Stimulated activated CD4-positive, alpha-beta T cell treated with anti-CD3 and anti-CD28 coated beads, Interleukin-1b, Interleukin-23, amount 100 ng/mL, for 24 hours (primary cell): ENCODE data around the gene CFLAR.
A peak's percentile ranks its signal among the peaks of the same experiment; 100 is the strongest.
"Not testable (repeated sequence)": the region's sequence is repeated elsewhere in the genome, so short reads cannot be mapped to it uniquely, and the experiment has no call there.

Experiments used
- DNase-seq, 4 experiments: peaks; one replicate each; pipeline ENCODE4 v3.0.0-alpha.2; 2020; ENCODE audit warnings: low read depth in 4 of 4, low spot score in 1 of 4

CFLAR gene

GRCh38 chr2:201118121-201118960 lies 2.4 kb downstream of the CFLAR start:
- peak in 2 of 4 experiments; percentile 62 to 86 for DNase-seq

GRCh38 chr2:201118961-201119854 lies 3.2 kb downstream of the CFLAR start:
- no peak for DNase-seq

- DNase-seq = no peak
Observed at GRCh38 chr2:201122276-201122675, 6.3 kb downstream of the CFLAR start.

- DNase-seq = no peak
Observed at GRCh38 chr2:201126308-201127151, 10.6 kb downstream of the CFLAR start.

GRCh38 chr2:201127152-201127511 lies 11.2 kb downstream of the CFLAR start:
- no peak for DNase-seq

GRCh38 chr2:201127570-201127969 lies 11.6 kb downstream of the CFLAR start:
- DNase-seq = no peak

- DNase-seq = no peak
Observed at GRCh38 chr2:201128033-201128432, 12.1 kb downstream of the CFLAR start.

GRCh38 chr2:201128933-201129505 lies 13.1 kb downstream of the CFLAR start:
- DNase-seq = no peak

GRCh38 chr2:201130524-201131186 lies 14.7 kb downstream of the CFLAR start:
- DNase-seq = no peak

GRCh38 chr2:201132518-201132917 lies 16.6 kb downstream of the CFLAR start:
- no peak for DNase-seq

- no peak for DNase-seq
Observed at GRCh38 chr2:201135386-201135785, 19.4 kb downstream of the CFLAR start.

- DNase-seq = no peak
Observed at GRCh38 chr2:201136889-201137321, 20.9 kb downstream of the CFLAR start.

GRCh38 chr2:201137505-201138400 lies 21.8 kb downstream of the CFLAR start:
- no peak for DNase-seq

- DNase-seq = no peak
Observed at GRCh38 chr2:201138401-201138970, 22.5 kb downstream of the CFLAR start.

- DNase-seq = not testable (repeated sequence)
Observed at GRCh38 chr2:201138986-201139781, 23.2 kb downstream of the CFLAR start.

- no peak for DNase-seq
Observed at GRCh38 chr2:201139836-201140604, 24.1 kb downstream of the CFLAR start.
